HepG2 (cell line): ENCODE measurements around the gene SRCAP. TPM values are rescaled to one million over a fixed set of nuclear protein-coding genes. Genes with fewer than 3 reads are reported as not detected.

ENCODE experiments used
- ATM ChIP-seq: fragments of 450-650 bp; IDR thresholded peaks from 2 replicates; pipeline ENCODE4 v1.7.1; 2017; ENCODE audit warnings: mild to moderate bottlenecking, borderline replicate concordance
- CC2D1A ChIP-seq: sonication (generic); formaldehyde crosslinking; IDR thresholded peaks from 2 replicates; pipeline ENCODE4 v1.8.1; 2023; ENCODE audit warnings: mild to moderate bottlenecking, missing genetic modification reagents
- GMEB2 ChIP-seq: IDR thresholded peaks from 2 replicates; pipeline ENCODE4 v1.6.1; 2016; ENCODE audit warnings: missing biosample characterization, missing genetic modification reagents, low read depth
- LCORL ChIP-seq, 2 experiments: fragments of 450-650 bp in 1 of 2; sonication (generic) in 1 of 2; formaldehyde crosslinking in 1 of 2; IDR thresholded peaks; 2 replicates each; pipeline versions ENCODE4 v1.5.0 to v1.6.1; 2017 to 2020; ENCODE audit warnings: antibody characterized with exemption in 1 of 2, missing genetic modification reagents in 1 of 2
- MAX ChIP-seq: IDR thresholded peaks from 2 replicates; pipeline ENCODE4 v1.6.1; 2012; ENCODE audit warnings: inconsistent platforms
- MXD4 ChIP-seq: IDR thresholded peaks from 2 replicates; pipeline ENCODE4 v1.6.1; 2016; ENCODE audit warnings: mild to moderate bottlenecking, missing biosample characterization, missing genetic modification reagents
- NAIF1 ChIP-seq: sonication (generic); formaldehyde crosslinking; IDR thresholded peaks from 2 replicates; pipeline ENCODE4 v1.5.0; 2020; ENCODE audit warnings: mild to moderate bottlenecking, missing genetic modification reagents, borderline replicate concordance
- TEAD3 ChIP-seq: optimal IDR thresholded peaks from 2 replicates; pipeline ENCODE3; 2016; ENCODE audit warnings: borderline replicate concordance
- ZNF142 ChIP-seq: sonication (generic); formaldehyde crosslinking; IDR thresholded peaks from 2 replicates; pipeline ENCODE4 v1.4.0; 2020; ENCODE audit warnings: missing genetic modification reagents
- ZNF160 ChIP-seq: sonication (generic); formaldehyde crosslinking; IDR thresholded peaks from 2 replicates; pipeline ENCODE4 v1.8.0; 2022; ENCODE audit warnings: mild to moderate bottlenecking, inconsistent platforms, missing genetic modification reagents
- ZNF430 ChIP-seq: sonication (generic); formaldehyde crosslinking; IDR thresholded peaks from 2 replicates; pipeline ENCODE4 v1.9.0; 2021; ENCODE audit warnings: mild to moderate bottlenecking, missing genetic modification reagents
- ZNF513 ChIP-seq: sonication (generic); formaldehyde crosslinking; conservative IDR thresholded peaks from 2 replicates; pipeline ENCODE4 v1.5.0; 2020; ENCODE audit warnings: missing genetic modification reagents
- ZNF563 ChIP-seq: sonication (generic); formaldehyde crosslinking; IDR thresholded peaks from 2 replicates; pipeline ENCODE4 v1.8.0; 2022; ENCODE audit warnings: mild to moderate bottlenecking, moderate library complexity, missing genetic modification reagents
- ZNF678 ChIP-seq: sonication (generic); formaldehyde crosslinking; IDR thresholded peaks from 2 replicates; pipeline ENCODE4 v1.4.0; 2020; ENCODE audit warnings: mild to moderate bottlenecking, missing genetic modification reagents
- ZNF777 ChIP-seq: sonication (generic); formaldehyde crosslinking; IDR thresholded peaks from 2 replicates; pipeline ENCODE4 v1.4.0; 2020; ENCODE audit warnings: missing genetic modification reagents
- ZXDC ChIP-seq: sonication (generic); formaldehyde crosslinking; IDR thresholded peaks from 2 replicates; pipeline ENCODE4 v1.5.0; 2020; ENCODE audit warnings: mild to moderate bottlenecking, missing genetic modification reagents
- polyA plus RNA-seq, 8 experiments: library from polyadenylated mRNA; depleted of rRNA in 3 of 8; stranded (reverse) in 7 of 8; unstranded in 1 of 8; fragments of >200 nt; fragmentation: Illumina TruSeq in 4 of 8; extraction: Trizol in 4 of 8; gene quantifications; 2 replicates each; pipeline versions ENCODE4 v1.2.1 to v1.2.3, GENCODE V29; 2011 to 2016; ENCODE audit warnings: low read depth in 4 of 8, missing spikeins in 1 of 8, mixed read lengths in 1 of 8; ENCODE audit not compliant: insufficient read depth in 1 of 8
- total RNA-seq, 5 experiments: library from RNA; depleted of rRNA; stranded (reverse); fragments of >200 nt; fragmentation: Illumina TruSeq; extraction: Trizol; gene quantifications; 2 replicates each; pipeline ENCODE4 v1.2.3, GENCODE V29; 2016; ENCODE audit warnings: low read depth in 1 of 5

SRCAP gene
- total and polyA plus RNA-seq, 2 of the 13 experiments (the other 11 are each of a cell fraction or from before 2014, with no cell fraction given): 4.9 to 9.0 TPM

GRCh38 chr16:30747799-30748633 is 49.0 kb downstream of the SRCAP start, which contains the start of gene PHKG2 (continued):
- TF ChIP-seq ZXDC (peak; percentile 29; the same call in 1 of the 2 replicates), LCORL (IDR thresholded peaks at IDR 0.05) (no peak), LCORL (CRISPR knock-in tag; IDR thresholded peaks at IDR 0.05) (peak; percentile 41; the same call in 1 of the 2 replicates), TEAD3 (CRISPR knock-in tag) (peak; percentile 93), ZNF513 (CRISPR knock-in tag) (no peak), NAIF1 (CRISPR knock-in tag) (no peak), ATM (no peak), CC2D1A (CRISPR knock-in tag) (no peak), ZNF678 (CRISPR knock-in tag) (no peak), ZNF563 (CRISPR knock-in tag) (peak; percentile 76; the same call in 1 of the 2 replicates), ZNF160 (peak; percentile 7; the same call in 1 of the 2 replicates), MXD4 (CRISPR knock-in tag) (peak; percentile 95), MAX (peak; percentile 93), ZNF142 (CRISPR knock-in tag) (peak; percentile 81), GMEB2 (CRISPR knock-in tag) (peak; percentile 57; the same call in 1 of the 2 replicates), ZNF430 (CRISPR knock-in tag) (peak; percentile 84), ZNF777 (CRISPR knock-in tag) (0 out of 2 replicates have a peak, but pooled peaks have one; percentile 24)
